GM23338 (cell line): ENCODE data around the gene SLC28A1. TPM values are rescaled to one million over a fixed set of nuclear protein-coding genes. Genes with fewer than 3 reads are reported as not detected.
A peak's percentile ranks its signal among the peaks of the same experiment; 100 is the strongest.
"Not testable (repeated sequence)": the region's sequence is repeated elsewhere in the genome, so short reads cannot be mapped to it uniquely, and the experiment has no call there.

ENCODE experiments used
- ATAC-seq: fragments of 200-7000 bp; cut with Tn5 transposase; 3 replicates; pipeline ENCODE4 v1.9.1; 2020
- DNase-seq: peaks from one replicate; pipeline ENCODE4 v3.0.0-alpha.2; 2015; ENCODE audit warnings: low spot score
- H2AFZ ChIP-seq: fragments of 200-600 bp; sonication (generic); 2 replicates; pipeline ENCODE4 v1.8.0; 2016; ENCODE audit warnings: antibody characterized with exemption, mild to moderate bottlenecking, moderate library complexity
- H3F3A ChIP-seq: fragments of 200-600 bp; sonication (generic); replicated peaks from 2 replicates; pipeline ENCODE4 v1.8.0; 2017; ENCODE audit warnings: antibody characterized with exemption, mixed run types, low read depth
- H3K27ac ChIP-seq: fragments of 200-600 bp; sonication (generic); 2 replicates; pipeline ENCODE4 v1.6.1; 2016; ENCODE audit warnings: low read depth
- H3K27me3 ChIP-seq: fragments of 200-600 bp; sonication (generic); 2 replicates; pipeline ENCODE4 v1.8.0; 2016; ENCODE audit warnings: mild to moderate bottlenecking, mixed run types, moderate library complexity; ENCODE audit not compliant: insufficient read depth
- H3K36me3 ChIP-seq: fragments of 200-600 bp; sonication (generic); 2 replicates; pipeline ENCODE4 v1.8.0; 2016; ENCODE audit warnings: mild to moderate bottlenecking; ENCODE audit not compliant: insufficient read depth
- H3K4me1 ChIP-seq: fragments of 200-600 bp; sonication (generic); 2 replicates; pipeline ENCODE4 v1.8.0; 2016; ENCODE audit warnings: mild to moderate bottlenecking, moderate library complexity; ENCODE audit not compliant: insufficient read depth
- H3K4me2 ChIP-seq: fragments of 200-600 bp; sonication (generic); 2 replicates; pipeline ENCODE4 v1.7.1; 2017; ENCODE audit warnings: mixed run types
- H3K4me3 ChIP-seq: fragments of 200-600 bp; sonication (generic); 2 replicates; pipeline ENCODE4 v1.6.1; 2016; ENCODE audit warnings: mixed run types
- H3K79me2 ChIP-seq: fragments of 200-600 bp; sonication (generic); replicated peaks from 2 replicates; pipeline ENCODE4 v1.8.0; 2017; ENCODE audit warnings: mild to moderate bottlenecking; ENCODE audit not compliant: insufficient read depth
- H3K9me2 ChIP-seq: fragments of 200-600 bp; sonication (generic); 2 replicates; pipeline ENCODE4 v1.8.0; 2017; ENCODE audit not compliant: insufficient read depth
- H4K20me1 ChIP-seq: fragments of 200-600 bp; sonication (generic); replicated peaks from 2 replicates; pipeline ENCODE4 v1.8.0; 2017; ENCODE audit warnings: mild to moderate bottlenecking; ENCODE audit not compliant: insufficient read depth
- H3K27ac Mint-ChIP-seq: 2 replicates; pipeline ENCODE4 v1.8.0; 2020; ENCODE audit warnings: inconsistent platforms, mild to moderate bottlenecking, moderate library complexity, mixed read lengths
- H3K27me3 Mint-ChIP-seq: 3 replicates; pipeline ENCODE4 v1.8.0; 2022; ENCODE audit warnings: low read depth, mild to moderate bottlenecking, moderate library complexity, mixed read lengths, inconsistent platforms; ENCODE audit not compliant: insufficient read depth, poor library complexity
- H3K36me3 Mint-ChIP-seq: 3 replicates; pipeline ENCODE4 v1.8.0; 2021; ENCODE audit warnings: low read depth, mild to moderate bottlenecking, inconsistent platforms, moderate library complexity, mixed read lengths
- H3K4me1 Mint-ChIP-seq: 3 replicates; pipeline ENCODE4 v1.8.0; 2020; ENCODE audit warnings: mild to moderate bottlenecking, inconsistent platforms, mixed read lengths
- H3K4me3 Mint-ChIP-seq: 3 replicates; pipeline ENCODE4 v1.8.0; 2021; ENCODE audit warnings: moderate library complexity, mild to moderate bottlenecking, inconsistent platforms, mixed read lengths
- H3K9me3 Mint-ChIP-seq: 3 replicates; pipeline ENCODE4 v1.8.0; 2020; ENCODE audit warnings: moderate library complexity, mild to moderate bottlenecking, inconsistent platforms, mixed read lengths
- CTCF ChIP-seq, 2 experiments: fragments of 200-600 bp in 1 of 2; sonication (generic) in 1 of 2; conservative IDR thresholded peaks; 2 replicates each; pipeline versions ENCODE4 v1.5.1 to v1.6.1; 2016 to 2017; ENCODE audit warnings: antibody characterized with exemption in 2 of 2, low read depth in 2 of 2, mild to moderate bottlenecking in 2 of 2, moderate library complexity in 1 of 2
- ZNF462 ChIP-seq: fragments of 250-450 bp; sonication (Bioruptor Pico); IDR thresholded peaks from 2 replicates; pipeline ENCODE4 v1.5.0; 2020; ENCODE audit warnings: mild to moderate bottlenecking, moderate library complexity
- polyA plus RNA-seq: library from polyadenylated mRNA; unstranded; fragments of >200 nt; fragmentation: Nextera tagmentation; extraction: Ambion mirVana; gene quantifications from 2 replicates; pipeline ENCODE4 v1.2.1, GENCODE V29; 2016
- total RNA-seq: library from RNA; depleted of rRNA; stranded (reverse); fragments of >200 nt; shearing (Covaris generic); gene quantifications from 2 replicates; pipeline ENCODE4 v1.2.3, GENCODE V29; 2014

The SLC28A1 gene
- total and polyA plus RNA-seq, 2 experiments from 2014 or later = not detected

GRCh38 chr15:84845631-84846030 is 38.8 kb upstream of the SLC28A1 start:
- H3K27ac Mint-ChIP-seq = not testable (repeated sequence)

GRCh38 chr15:84846269-84846668 is 38.2 kb upstream of the SLC28A1 start:
- ATAC-seq (no peak), DNase-seq (no peak)
- H3K27ac ChIP-seq = no peak overlapping the region
- no peak overlapping the region for H3K4me3 ChIP-seq
- peaks cover 2% of the 10 kb centered on the region for H3K4me1 Mint-ChIP-seq
- no peaks in the 10 kb centered on the region for H3K27me3 ChIP-seq
- no peak for TF ChIP-seq ZNF462 (CRISPR knock-in tag)
- H3F3A ChIP-seq = no peaks in the 10 kb centered on the region
- H3K27me3 Mint-ChIP-seq = peaks cover 10% of the 10 kb centered on the region
- H3K36me3 Mint-ChIP-seq = peaks cover 19% of the 10 kb centered on the region
- 0 out of 2 replicates have a peak, but pooled peaks cover 4% of the 10 kb centered on the region for H3K9me2 ChIP-seq
- H3K4me3 Mint-ChIP-seq = no peak overlapping the region
- H2AFZ ChIP-seq = no peak overlapping the region
- H3K36me3 ChIP-seq = peaks cover 5% of the 10 kb centered on the region; the same call in 1 of the 2 replicates
- no peaks in the 10 kb centered on the region for H3K79me2 ChIP-seq
- no peak overlapping the region for H3K4me2 ChIP-seq
- no peak overlapping the region for H3K27ac Mint-ChIP-seq
- H4K20me1 ChIP-seq = peaks cover 3% of the 10 kb centered on the region; the same call in 1 of the 2 replicates
- H3K9me3 Mint-ChIP-seq = peaks cover 15% of the 10 kb centered on the region
- H3K4me1 ChIP-seq = no peaks in the 10 kb centered on the region

More at GRCh38 chr15:84845631-84846030, 38.8 kb upstream of the SLC28A1 start:
- not testable (repeated sequence) for H3K4me1 ChIP-seq, H3K4me3 Mint-ChIP-seq, H3F3A ChIP-seq, H3K36me3 ChIP-seq, H3K9me2 ChIP-seq, H3K4me3 ChIP-seq, H3K27ac ChIP-seq, H3K4me2 ChIP-seq, H3K79me2 ChIP-seq, H4K20me1 ChIP-seq, H2AFZ ChIP-seq, H3K4me1 Mint-ChIP-seq, H3K27me3 ChIP-seq
- H3K27me3 Mint-ChIP-seq = peaks cover 14% of the 10 kb centered on the region
- H3K36me3 Mint-ChIP-seq = peaks cover 19% of the 10 kb centered on the region
- peaks cover 15% of the 10 kb centered on the region for H3K9me3 Mint-ChIP-seq
- DNase-seq (peak; percentile 83), ATAC-seq (peak; percentile 85)
- TF ChIP-seq CTCF (conservative IDR thresholded peaks at IDR 0.05; ENCODE audit: low read depth in 2 of 2) = peak; percentile 83 to 87
